HG03097 (cell line): ENCODE results near the gene MON1A.

Source experiments
- ATAC-seq: cut with Tn5 transposase; IDR thresholded peaks from one replicate; pipeline ENCODE4 v1.9.1; 2021; ENCODE audit not compliant: unreplicated experiment, low FRiP score

MON1A gene

GRCh38 chr3:49859576-49860305 is 69.9 kb downstream of the MON1A start:
- ATAC-seq: no peak
